GM19452 (cell line): Measurements from ENCODE around the gene NRBF2.

ENCODE experiments used
- ATAC-seq: cut with Tn5 transposase; IDR thresholded peaks from one replicate; pipeline ENCODE4 v1.9.1; 2021; ENCODE audit not compliant: unreplicated experiment

The NRBF2 gene

GRCh38 chr10:63157845-63158624, 24.9 kb downstream of the NRBF2 start:
- peak; percentile 66 for ATAC-seq

- no peak for ATAC-seq
Observed at GRCh38 chr10:63161592-63161991, 28.5 kb downstream of the NRBF2 start.

GRCh38 chr10:63164166-63164623, 31.1 kb downstream of the NRBF2 start:
- ATAC-seq = no peak

- ATAC-seq = no peak
Observed at GRCh38 chr10:63165249-63165648, 32.1 kb downstream of the NRBF2 start.

- peak; percentile 46 for ATAC-seq
Observed at GRCh38 chr10:63166742-63167258, 33.7 kb downstream of the NRBF2 start.

GRCh38 chr10:63168821-63169462, 35.8 kb downstream of the NRBF2 start:
- ATAC-seq = no peak

- no peak for ATAC-seq
Observed at GRCh38 chr10:63169624-63170023, 36.5 kb downstream of the NRBF2 start.

GRCh38 chr10:63171255-63171855, 38.2 kb downstream of the NRBF2 start:
- ATAC-seq = no peak

GRCh38 chr10:63171926-63172325, 38.8 kb downstream of the NRBF2 start:
- no peak for ATAC-seq

GRCh38 chr10:63173468-63174232, 40.5 kb downstream of the NRBF2 start:
- ATAC-seq = peak; percentile 99

GRCh38 chr10:63175534-63175933, 42.4 kb downstream of the NRBF2 start:
- no peak for ATAC-seq

GRCh38 chr10:63192826-63193225, 59.7 kb downstream of the NRBF2 start:
- no peak for ATAC-seq

GRCh38 chr10:63197344-63198092, 64.4 kb downstream of the NRBF2 start:
- ATAC-seq = no peak

GRCh38 chr10:63199716-63200115, 66.6 kb downstream of the NRBF2 start:
- ATAC-seq = no peak

- ATAC-seq = no peak
Observed at GRCh38 chr10:63200431-63200830, 67.3 kb downstream of the NRBF2 start.

- no peak for ATAC-seq
Observed at GRCh38 chr10:63201118-63201517, 68.0 kb downstream of the NRBF2 start.
